ENCODE results near the gene TSC2. TPM values are rescaled to one million over a fixed set of nuclear protein-coding genes. Genes with fewer than 3 reads are reported as not detected.

Gene TSC2
- total RNA-seq, 4 donors from 2014 or later = 75.4 to 507 (median 111) TPM

GRCh38 chr16:2072926-2073325, 25.1 kb downstream of the TSC2 start:
- no peaks in the 10 kb centered on the region for H3K9me3 ChIP-seq
- H3K27me3 ChIP-seq = no peaks in the 10 kb centered on the region
- H3K36me3 ChIP-seq = peaks cover 4 to 99% (median 24%) of the 10 kb centered on the region in 3 donors
- no peak for DNase-seq (ENCODE audit: low spot score in 2 of 2)
- no peak overlapping the region for H3K4me3 ChIP-seq
- H3K4me1 ChIP-seq = no peaks in the 10 kb centered on the region
- H3K27ac ChIP-seq = no peak overlapping the region
- WGBS, 2 donors = 80 to 85% methylated on average over 6 of the region's 8 CpGs
- TF ChIP-seq EP300 (IDR thresholded peaks at IDR 0.05) (no peak), CTCF (IDR thresholded peaks at IDR 0.05) (no peak), POLR2A (IDR thresholded peaks at IDR 0.05) (no peak)

GRCh38 chr16:2074071-2074470, 26.3 kb downstream of the TSC2 start:
- no peak overlapping the region for H3K4me3 ChIP-seq
- DNase-seq (ENCODE audit: low spot score in 2 of 2) = no peak
- no peaks in the 10 kb centered on the region for H3K9me3 ChIP-seq
- H3K27me3 ChIP-seq = no peaks in the 10 kb centered on the region
- no peak overlapping the region for H3K27ac ChIP-seq
- H3K36me3 ChIP-seq = peaks cover 4 to 99% (median 24%) of the 10 kb centered on the region in 3 donors
- TF ChIP-seq POLR2A (IDR thresholded peaks at IDR 0.05) = no peak
- TF ChIP-seq EP300 (IDR thresholded peaks at IDR 0.05) = no peak
- TF ChIP-seq CTCF (IDR thresholded peaks at IDR 0.05) = no peak
- no peaks in the 10 kb centered on the region for H3K4me1 ChIP-seq
- WGBS, 2 donors = 93% methylated on average over 12 to 16 of the region's 20 CpGs

DNA sequence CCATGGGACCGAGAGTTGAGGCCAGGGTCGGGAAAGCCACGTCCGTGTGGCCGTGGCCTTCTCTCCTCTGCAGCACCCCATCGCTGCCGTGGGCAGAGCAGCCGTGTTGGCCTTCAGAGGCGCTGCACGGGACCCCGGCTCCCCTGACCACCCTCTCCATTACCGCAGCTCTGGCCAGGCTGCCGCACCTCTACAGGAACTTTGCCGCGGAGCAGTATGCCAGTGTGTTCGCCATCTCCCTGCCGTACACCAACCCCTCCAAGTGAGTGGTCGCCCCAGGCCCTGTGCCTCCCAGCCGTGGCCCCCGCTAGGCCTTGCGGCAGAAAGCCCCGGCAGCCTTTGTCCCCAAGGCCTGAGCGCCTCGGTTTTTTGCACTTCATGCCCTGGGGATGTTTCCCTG, 27.8 kb downstream of the TSC2 start:
- Histone ChIP-seq H3K4me3 (no peak overlapping the region), H3K27ac (no peak overlapping the region), H3K4me1 (no peaks in the 10 kb centered on the region), H3K36me3 (peaks cover 4 to 100% (median 23%) of the 10 kb centered on the region in 3 donors), H3K9me3 (no peaks in the 10 kb centered on the region), H3K27me3 (no peaks in the 10 kb centered on the region)
- TF ChIP-seq EP300 (IDR thresholded peaks at IDR 0.05) (no peak), POLR2A (IDR thresholded peaks at IDR 0.05) (no peak), CTCF (IDR thresholded peaks at IDR 0.05) (no peak)
- no peak for DNase-seq (ENCODE audit: low spot score in 2 of 2)
- 90 to 92% methylated on average over 24 of the region's 24 CpGs for WGBS, 2 donors

DNA sequence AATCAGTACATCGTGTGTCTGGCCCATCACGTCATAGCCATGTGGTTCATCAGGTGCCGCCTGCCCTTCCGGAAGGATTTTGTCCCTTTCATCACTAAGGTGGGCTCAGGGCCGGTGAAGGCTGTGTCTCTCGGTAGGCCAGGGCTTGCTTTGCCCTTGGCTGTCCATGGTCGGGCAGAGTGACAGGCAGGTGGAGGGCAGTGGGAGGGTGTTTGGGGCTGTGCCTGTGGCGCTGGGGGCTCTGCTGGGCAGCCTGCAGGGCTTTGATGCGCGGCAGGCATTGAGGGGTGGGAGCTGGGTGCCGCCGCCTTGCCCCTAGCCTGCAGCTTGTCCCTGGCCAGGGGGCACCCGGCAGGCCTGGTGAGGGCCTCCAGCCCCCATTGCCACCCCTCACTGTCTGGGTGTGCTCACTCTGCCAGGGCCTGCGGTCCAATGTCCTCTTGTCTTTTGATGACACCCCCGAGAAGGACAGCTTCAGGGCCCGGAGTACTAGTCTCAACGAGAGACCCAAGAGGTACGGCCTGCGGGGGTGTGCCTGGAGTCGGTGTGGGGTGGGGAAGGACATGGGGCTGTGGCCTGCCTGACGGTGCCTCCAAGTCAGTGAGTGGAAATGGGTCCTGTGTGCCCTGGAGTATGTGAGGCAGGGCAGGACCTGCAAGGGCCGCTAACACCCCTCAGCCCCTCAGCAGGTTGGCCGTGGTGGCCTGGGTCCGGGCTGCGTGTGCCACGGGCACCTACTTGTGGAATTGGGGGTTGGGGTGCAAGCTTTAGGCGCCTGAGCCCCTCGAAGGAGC, 28.5 kb downstream of the TSC2 start:
- no peaks in the 10 kb centered on the region for H3K9me3 ChIP-seq
- H3K27me3 ChIP-seq = no peaks in the 10 kb centered on the region
- TF ChIP-seq POLR2A (IDR thresholded peaks at IDR 0.05) (no peak), EP300 (IDR thresholded peaks at IDR 0.05) (no peak), CTCF (IDR thresholded peaks at IDR 0.05) (no peak)
- peak overlapping the region in 1 of 4 donors; percentile 5 for H3K27ac ChIP-seq
- WGBS, 2 donors = 89 to 92% methylated on average over 18 to 27 of the region's 28 CpGs
- no peak overlapping the region for H3K4me3 ChIP-seq
- DNase-seq (ENCODE audit: low spot score in 2 of 2) = no peak
- peaks cover 4 to 100% (median 21%) of the 10 kb centered on the region in 3 donors for H3K36me3 ChIP-seq
- H3K4me1 ChIP-seq = no peaks in the 10 kb centered on the region

DNA sequence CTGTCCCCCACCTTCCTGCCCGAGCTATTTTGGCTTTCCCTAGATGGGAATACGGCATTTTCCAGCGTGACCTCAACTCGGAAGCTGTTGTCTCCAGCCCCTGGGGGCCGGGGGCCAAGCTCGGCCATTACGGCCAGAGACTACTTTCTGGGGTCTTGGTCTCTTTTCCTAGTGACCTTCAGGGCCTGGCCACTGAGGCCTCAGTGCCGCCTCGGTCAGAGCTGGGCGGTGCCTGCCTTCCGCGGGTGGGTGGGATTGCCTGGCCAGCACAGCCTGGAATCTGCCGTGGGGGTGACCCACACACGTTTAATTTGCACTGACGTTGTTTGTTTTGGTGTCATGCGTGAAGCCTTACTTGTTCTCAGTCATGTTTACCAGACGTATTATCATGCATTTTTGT, 29.2 kb downstream of the TSC2 start:
- no peak for TF ChIP-seq EP300 (IDR thresholded peaks at IDR 0.05)
- TF ChIP-seq CTCF (IDR thresholded peaks at IDR 0.05) = no peak
- TF ChIP-seq POLR2A (IDR thresholded peaks at IDR 0.05) = no peak
- Histone ChIP-seq H3K4me1 (peaks cover 0 to 2% (median 0%) of the 10 kb centered on the region in 4 donors), H3K4me3 (no peak overlapping the region), H3K27me3 (no peaks in the 10 kb centered on the region), H3K9me3 (no peaks in the 10 kb centered on the region), H3K27ac (peak overlapping the region in 1 of 4 donors; percentile 5), H3K36me3 (peaks cover 4 to 100% (median 21%) of the 10 kb centered on the region in 3 donors)
- DNase-seq (ENCODE audit: low spot score in 2 of 2) = no peak
- WGBS, 2 donors = 84 to 85% methylated on average over 17 of the region's 17 CpGs
